Measurements from ENCODE around the gene GNAT1. TPM values are rescaled to one million over a fixed set of nuclear protein-coding genes. Genes with fewer than 3 reads are reported as not detected.

Gene GNAT1
- polyA plus RNA-seq, 1 donor from 2014 or later, result not detected

- no peak overlapping the region for H2AFZ ChIP-seq (ENCODE audit: low read depth, low read length)
- no peaks in the 10 kb centered on the region for H3K9me3 ChIP-seq (ENCODE audit: low read length)
- H3K4me3 ChIP-seq (ENCODE audit: low read length), result no peak overlapping the region
- H3K4me2 ChIP-seq (ENCODE audit: low read length), result no peak overlapping the region
- peaks cover 15% of the 10 kb centered on the region for H3K79me2 ChIP-seq (replicated peaks; ENCODE audit: insufficient read depth, low read length)
- no peaks in the 10 kb centered on the region for H3F3A ChIP-seq (ENCODE audit: insufficient read depth, low read length, poor library complexity, severe bottlenecking)
- no peaks in the 10 kb centered on the region for H3K36me3 ChIP-seq (ENCODE audit: insufficient read depth, low read length)
- TF ChIP-seq RAD21 (conservative IDR thresholded peaks at IDR 0.05) (no peak), EZH2 (IDR thresholded peaks at IDR 0.05; ENCODE audit: borderline replicate concordance, insufficient read depth, low read length, poor library complexity, severe bottlenecking) (no peak), TAF1 (IDR thresholded peaks at IDR 0.05; ENCODE audit: low read depth) (no peak), MXI1 (conservative IDR thresholded peaks at IDR 0.05; ENCODE audit: poor library complexity, severe bottlenecking) (no peak), SMC3 (conservative IDR thresholded peaks at IDR 0.05; ENCODE audit: poor library complexity) (no peak), REST (IDR thresholded peaks at IDR 0.05; ENCODE audit: borderline replicate concordance) (no peak), CTCF (IDR thresholded peaks at IDR 0.05; ENCODE audit: poor library complexity, severe bottlenecking) (no peak), EP300 (conservative IDR thresholded peaks at IDR 0.05; ENCODE audit: poor library complexity, severe bottlenecking) (no peak), POLR2AphosphoS5 (IDR thresholded peaks at IDR 0.05) (no peak)
- H3K9ac ChIP-seq (ENCODE audit: low read length), result peak overlapping the region; percentile 89
- H3K27ac ChIP-seq (ENCODE audit: low read length), result no peak overlapping the region
- H4K20me1 ChIP-seq (ENCODE audit: insufficient read depth), result no peaks in the 10 kb centered on the region
- no peaks in the 10 kb centered on the region for H3K9me2 ChIP-seq (ENCODE audit: insufficient read depth, low read length)
- no peaks in the 10 kb centered on the region for H3K27me3 ChIP-seq (ENCODE audit: insufficient read depth, low read depth, low read length)
These were observed 32.8 kb upstream of the GNAT1 start for GRCh38 chr3:50158530-50159146.

- no peaks in the 10 kb centered on the region for H3F3A ChIP-seq (ENCODE audit: insufficient read depth, low read length, poor library complexity, severe bottlenecking)
- no peak overlapping the region for H2AFZ ChIP-seq (ENCODE audit: low read depth, low read length)
- peaks cover 15% of the 10 kb centered on the region for H3K79me2 ChIP-seq (replicated peaks; ENCODE audit: insufficient read depth, low read length)
- no peaks in the 10 kb centered on the region for H3K27me3 ChIP-seq (ENCODE audit: insufficient read depth, low read depth, low read length)
- H3K9ac ChIP-seq (ENCODE audit: low read length), result no peak overlapping the region
- H3K9me2 ChIP-seq (ENCODE audit: insufficient read depth, low read length), result no peaks in the 10 kb centered on the region
- H3K27ac ChIP-seq (ENCODE audit: low read length), result no peak overlapping the region
- no peak overlapping the region for H3K4me2 ChIP-seq (ENCODE audit: low read length)
- H3K4me3 ChIP-seq (ENCODE audit: low read length), result no peak overlapping the region
- H4K20me1 ChIP-seq (ENCODE audit: insufficient read depth), result no peaks in the 10 kb centered on the region
- TF ChIP-seq REST (IDR thresholded peaks at IDR 0.05; ENCODE audit: borderline replicate concordance), result no peak
- no peak for TF ChIP-seq TAF1 (IDR thresholded peaks at IDR 0.05; ENCODE audit: low read depth)
- no peak for TF ChIP-seq RAD21 (conservative IDR thresholded peaks at IDR 0.05)
- TF ChIP-seq EP300 (conservative IDR thresholded peaks at IDR 0.05; ENCODE audit: poor library complexity, severe bottlenecking), result no peak
- no peak for TF ChIP-seq SMC3 (conservative IDR thresholded peaks at IDR 0.05; ENCODE audit: poor library complexity)
- no peak for TF ChIP-seq MXI1 (conservative IDR thresholded peaks at IDR 0.05; ENCODE audit: poor library complexity, severe bottlenecking)
- TF ChIP-seq POLR2AphosphoS5 (IDR thresholded peaks at IDR 0.05), result no peak
- TF ChIP-seq EZH2 (IDR thresholded peaks at IDR 0.05; ENCODE audit: borderline replicate concordance, insufficient read depth, low read length, poor library complexity, severe bottlenecking), result no peak
- TF ChIP-seq CTCF (IDR thresholded peaks at IDR 0.05; ENCODE audit: poor library complexity, severe bottlenecking), result no peak
- H3K9me3 ChIP-seq (ENCODE audit: low read length), result no peaks in the 10 kb centered on the region
- no peaks in the 10 kb centered on the region for H3K36me3 ChIP-seq (ENCODE audit: insufficient read depth, low read length)
These were observed 30.8 kb upstream of the GNAT1 start for GRCh38 chr3:50160561-50160983.
